Activated CD8-positive, alpha-beta T cell treated with anti-CD3 and anti-CD28 coated beads for 36 hours (primary cell): Measurements from ENCODE around the gene TMEM98. TPM values are rescaled to one million over a fixed set of nuclear protein-coding genes. Genes with fewer than 3 reads are reported as not detected.
"Not testable (repeated sequence)": the region's sequence is repeated elsewhere in the genome, so short reads cannot be mapped to it uniquely, and the experiment has no call there.

ENCODE experiments used
- ATAC-seq: fragments of 200-7000 bp; cut with Tn5 transposase; one replicate; pipeline ENCODE4 v1.10.0; 2021; ENCODE audit warnings: mild to moderate bottlenecking, moderate library complexity
- CTCF ChIA-PET: fragments of 350-600 bp; sonication (Branson Sonifier 250); formaldehyde crosslinking; loops from one replicate; lab custom pipeline; 2021; ENCODE audit warnings: antibody characterized with exemption; lab: Charles Lee
- POLR2A ChIA-PET: fragments of 350-600 bp; sonication (Branson Sonifier 250); formaldehyde crosslinking; loops from one replicate; lab custom pipeline; 2021; ENCODE audit warnings: antibody characterized with exemption; lab: Charles Lee
- DNase-seq: peaks from one replicate; pipeline ENCODE4 v3.0.0-alpha.2; 2020
- H3K27ac Mint-ChIP-seq: one replicate; pipeline ENCODE4 v1.8.0; 2021; ENCODE audit warnings: mild to moderate bottlenecking, mixed read lengths
- H3K27me3 Mint-ChIP-seq: one replicate; pipeline ENCODE4 v1.8.0; 2021; ENCODE audit warnings: mixed read lengths
- H3K36me3 Mint-ChIP-seq: one replicate; pipeline ENCODE4 v1.8.0; 2021; ENCODE audit warnings: low read depth, mixed read lengths
- H3K4me1 Mint-ChIP-seq: one replicate; pipeline ENCODE4 v1.8.0; 2021; ENCODE audit warnings: low read depth, mixed read lengths
- H3K4me3 Mint-ChIP-seq: one replicate; pipeline ENCODE4 v1.8.0; 2021; ENCODE audit warnings: mild to moderate bottlenecking, moderate library complexity, mixed read lengths
- H3K9me3 Mint-ChIP-seq: one replicate; pipeline ENCODE4 v1.8.0; 2021; ENCODE audit warnings: mixed read lengths
- intact Hi-C: fragments of 100-400 bp; cut with micrococcal nuclease; formaldehyde crosslinking; loops from one replicate; pipeline ENCODE4 v1.10.0; 2022
- total RNA-seq, 2 experiments: library from RNA; stranded (reverse); gene quantifications; one replicate each; pipeline ENCODE4 v1.2.3, GENCODE V29; 2021
- TF ChIP-seq, protein P1 (sequence below): fragments of 200-600 bp; IDR thresholded peaks from one replicate; pipeline ENCODE4 v1.8.0; 2022; ENCODE audit warnings: antibody characterized with exemption, mild to moderate bottlenecking

The TMEM98 gene
- total RNA-seq, 2 experiments from 2014 or later: not detected

DNA sequence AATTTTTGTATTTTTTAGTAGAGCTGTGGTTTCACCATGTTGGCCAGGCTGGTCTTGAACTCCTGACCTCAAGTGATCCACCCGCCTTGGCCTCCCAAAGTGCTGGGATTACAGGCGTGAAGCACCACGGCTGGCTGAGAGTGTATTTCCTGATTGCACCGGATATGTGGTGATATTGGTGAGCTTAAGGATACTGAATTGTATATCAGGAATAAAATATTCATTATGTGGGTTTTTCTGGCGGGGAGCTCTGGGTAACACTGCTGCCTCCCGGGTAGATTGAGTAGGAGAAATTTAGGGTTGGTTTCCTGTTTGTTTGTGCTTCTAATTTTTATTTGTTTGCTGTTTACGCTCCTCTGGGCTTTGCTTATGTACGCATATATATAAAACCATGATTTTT is 7.7 kb upstream of the TMEM98 start:
- Mint-ChIP-seq H3K27ac (no peak overlapping the region), H3K4me1 (peaks cover 14% of the 10 kb centered on the region), H3K27me3 (peaks cover 2% of the 10 kb centered on the region), H3K36me3 (no peaks in the 10 kb centered on the region), H3K9me3 (no peaks in the 10 kb centered on the region), H3K4me3 (no peak overlapping the region)
- CTCF ChIA-PET: interaction anchor here (0.8 to 1.9 kb wide), 3 partner anchors 10 to 21 kb away, joined by 3 to 12 read pairs (median 4); no protein-coding TSS in a partner anchor
- intact Hi-C loops: no loop called here
- TF ChIP-seq, protein P1, sequence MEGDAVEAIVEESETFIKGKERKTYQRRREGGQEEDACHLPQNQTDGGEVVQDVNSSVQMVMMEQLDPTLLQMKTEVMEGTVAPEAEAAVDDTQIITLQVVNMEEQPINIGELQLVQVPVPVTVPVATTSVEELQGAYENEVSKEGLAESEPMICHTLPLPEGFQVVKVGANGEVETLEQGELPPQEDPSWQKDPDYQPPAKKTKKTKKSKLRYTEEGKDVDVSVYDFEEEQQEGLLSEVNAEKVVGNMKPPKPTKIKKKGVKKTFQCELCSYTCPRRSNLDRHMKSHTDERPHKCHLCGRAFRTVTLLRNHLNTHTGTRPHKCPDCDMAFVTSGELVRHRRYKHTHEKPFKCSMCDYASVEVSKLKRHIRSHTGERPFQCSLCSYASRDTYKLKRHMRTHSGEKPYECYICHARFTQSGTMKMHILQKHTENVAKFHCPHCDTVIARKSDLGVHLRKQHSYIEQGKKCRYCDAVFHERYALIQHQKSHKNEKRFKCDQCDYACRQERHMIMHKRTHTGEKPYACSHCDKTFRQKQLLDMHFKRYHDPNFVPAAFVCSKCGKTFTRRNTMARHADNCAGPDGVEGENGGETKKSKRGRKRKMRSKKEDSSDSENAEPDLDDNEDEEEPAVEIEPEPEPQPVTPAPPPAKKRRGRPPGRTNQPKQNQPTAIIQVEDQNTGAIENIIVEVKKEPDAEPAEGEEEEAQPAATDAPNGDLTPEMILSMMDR: no peak
- ATAC-seq: no peak
- no peak for DNase-seq
- POLR2A ChIA-PET: interaction anchor here (0.6 kb wide), 1 partner anchor 74 kb away, joined by 4 read pairs; no protein-coding TSS in a partner anchor

DNA sequence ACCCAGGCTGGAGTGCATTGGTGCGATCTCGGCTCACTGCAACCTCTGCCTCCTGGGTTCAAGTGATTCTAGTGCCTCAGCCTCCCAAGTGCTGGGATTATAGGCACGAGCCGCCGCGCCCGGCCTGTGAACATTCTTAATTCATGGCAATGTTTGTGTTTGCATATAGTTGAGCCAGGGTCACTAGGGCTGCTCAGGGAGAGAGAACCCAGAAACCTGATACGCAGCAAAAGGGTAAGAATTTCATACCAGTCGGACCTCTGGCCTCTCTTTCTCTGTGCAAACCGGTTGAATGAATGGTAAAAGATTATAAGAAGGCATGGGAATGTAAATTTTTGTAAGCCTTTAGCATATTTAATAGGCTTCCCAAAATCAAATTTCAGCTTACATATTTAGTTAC is 6.9 kb upstream of the TMEM98 start:
- H3K4me1 Mint-ChIP-seq: peaks cover 12% of the 10 kb centered on the region
- TF ChIP-seq, protein P1: no peak
- H3K27me3 Mint-ChIP-seq: peaks cover 7% of the 10 kb centered on the region
- no peak overlapping the region for H3K27ac Mint-ChIP-seq
- H3K9me3 Mint-ChIP-seq: no peaks in the 10 kb centered on the region
- DNase-seq (no peak), ATAC-seq (no peak)
- intact Hi-C loops: no loop called here
- ChIA-PET CTCF (interaction anchor here (1.9 kb wide), 1 partner anchor 16 kb away, joined by 12 read pairs; no protein-coding TSS in a partner anchor), POLR2A (interaction anchor here (0.5 to 0.6 kb wide), 2 partner anchors 63 to 75 kb away, joined by 3 to 4 read pairs; no protein-coding TSS in a partner anchor)
- H3K4me3 Mint-ChIP-seq: no peak overlapping the region
- H3K36me3 Mint-ChIP-seq: no peaks in the 10 kb centered on the region

DNA sequence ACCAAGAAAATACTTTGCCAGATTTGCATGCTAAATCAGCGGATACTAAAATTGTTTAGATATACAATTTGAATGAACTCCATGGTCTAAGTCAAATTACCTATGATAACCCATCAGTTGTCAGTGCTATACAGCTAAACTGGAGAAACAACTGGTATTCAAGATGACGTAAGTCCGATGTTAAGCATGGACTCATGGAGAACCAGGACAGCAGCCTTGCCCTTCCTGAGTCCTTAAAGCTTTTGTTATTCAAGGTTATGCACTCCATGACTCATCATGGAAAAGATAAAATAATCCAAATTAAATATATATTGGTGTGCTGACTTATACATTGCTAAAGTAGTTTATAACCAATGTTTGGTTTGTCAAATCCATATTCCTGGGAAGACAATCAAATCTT is 4.0 kb upstream of the TMEM98 start:
- intact Hi-C loops, H3K4me1 Mint-ChIP-seq, H3K27ac Mint-ChIP-seq, ATAC-seq, CTCF ChIA-PET, H3K36me3 Mint-ChIP-seq, POLR2A ChIA-PET, H3K9me3 Mint-ChIP-seq, H3K4me3 Mint-ChIP-seq, DNase-seq: not testable (repeated sequence)
- peaks cover 21% of the 10 kb centered on the region for H3K27me3 Mint-ChIP-seq

DNA sequence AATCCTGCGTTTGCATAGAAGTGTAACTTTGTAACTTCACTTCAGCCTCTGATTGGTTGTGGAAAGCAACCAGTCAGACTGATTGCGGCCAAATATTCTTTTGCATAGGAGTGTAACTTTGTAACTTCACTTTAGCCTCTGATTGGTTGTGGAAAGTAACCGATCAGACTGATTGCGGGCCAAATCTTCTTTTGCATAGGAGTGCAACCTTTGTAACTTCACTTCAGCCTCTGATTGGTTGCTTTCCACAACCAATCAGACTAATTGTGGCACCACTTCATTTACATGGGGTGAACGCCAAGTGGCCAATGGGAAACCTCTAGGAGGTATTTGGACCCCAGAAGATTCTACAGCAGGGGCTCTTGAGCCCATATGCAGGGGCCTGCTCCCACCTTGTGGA is 1.8 kb upstream of the TMEM98 start:
- no peaks in the 10 kb centered on the region for H3K36me3 Mint-ChIP-seq
- TF ChIP-seq, protein P1: no peak
- peaks cover 4% of the 10 kb centered on the region for H3K4me1 Mint-ChIP-seq
- intact Hi-C loops: no loop called here
- no peak overlapping the region for H3K27ac Mint-ChIP-seq
- DNase-seq (no peak), ATAC-seq (no peak)
- H3K27me3 Mint-ChIP-seq: peaks cover 28% of the 10 kb centered on the region
- H3K9me3 Mint-ChIP-seq: no peaks in the 10 kb centered on the region
- H3K4me3 Mint-ChIP-seq: no peak overlapping the region
- ChIA-PET CTCF (interaction anchor here (0.9 kb wide), 1 partner anchor 10 kb away, joined by 3 read pairs; no protein-coding TSS in a partner anchor), POLR2A (no interaction called here)

DNA sequence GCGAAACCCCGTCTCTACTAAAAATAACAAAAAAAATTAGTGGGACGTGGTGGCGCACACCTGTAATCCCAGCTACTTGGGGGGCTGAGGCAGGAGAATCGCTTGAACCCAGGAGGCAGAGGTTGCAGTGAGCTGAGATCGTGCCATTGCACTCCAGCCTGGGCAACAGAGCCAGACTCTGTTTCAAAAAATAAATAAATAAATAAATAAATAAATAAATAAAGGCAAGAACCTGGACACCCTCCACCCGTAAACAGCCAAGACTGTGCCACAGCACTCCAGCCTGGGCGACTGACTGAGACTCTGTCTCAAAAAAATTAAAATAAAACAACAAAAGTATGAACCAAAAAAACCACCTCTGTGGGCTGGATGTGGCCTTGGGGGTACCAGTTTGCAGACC is 1.2 kb upstream of the TMEM98 start:
- H3K9me3 Mint-ChIP-seq, H3K36me3 Mint-ChIP-seq, H3K27ac Mint-ChIP-seq, intact Hi-C loops, H3K4me1 Mint-ChIP-seq, DNase-seq, H3K4me3 Mint-ChIP-seq, ATAC-seq: not testable (repeated sequence)
- H3K27me3 Mint-ChIP-seq: peaks cover 30% of the 10 kb centered on the region
- POLR2A ChIA-PET: interaction anchor here (1.3 kb wide), 1 partner anchor 10 kb away, joined by 3 read pairs; no protein-coding TSS in a partner anchor
- CTCF ChIA-PET: interaction anchor here (3.6 kb wide), 1 partner anchor 50 kb away, joined by 15 read pairs; the partner anchor contains the start of gene MYO1D

DNA sequence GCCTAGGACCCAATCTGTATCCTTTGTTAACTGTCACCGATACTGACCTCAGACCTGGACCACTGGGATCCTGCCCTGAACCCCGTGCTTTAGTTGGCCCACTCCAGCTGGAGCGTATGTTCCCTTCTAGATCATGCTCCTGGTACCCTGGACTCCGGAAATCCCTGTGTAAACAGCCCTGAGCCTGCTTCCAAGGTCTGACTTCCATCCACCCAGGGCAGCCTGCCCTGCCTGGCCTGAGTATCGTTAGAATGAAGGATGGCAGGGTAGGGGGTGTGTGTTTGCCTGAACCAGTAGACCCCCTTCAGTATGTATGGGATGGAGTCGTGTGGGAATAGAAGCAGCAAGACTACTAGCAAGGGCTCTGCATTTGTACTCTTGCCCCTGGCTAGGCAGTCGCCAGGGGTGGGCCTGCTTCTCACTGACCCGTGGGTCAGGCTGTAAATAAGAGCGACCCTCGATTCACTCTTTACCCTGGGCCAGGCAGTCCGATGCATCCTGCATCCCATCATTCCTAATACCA is 691 bp upstream of the TMEM98 start:
- H3K9me3 Mint-ChIP-seq: no peaks in the 10 kb centered on the region
- no peak for ATAC-seq
- H3K27ac Mint-ChIP-seq: no peak overlapping the region
- ChIA-PET CTCF (interaction anchor here (1.1 to 3.6 kb wide), 3 partner anchors 45 to 145 kb away, joined by 3 to 15 read pairs (median 12); partner anchors contain the start of gene MYO1D), POLR2A (interaction anchor here (1.3 kb wide), 1 partner anchor 9 kb away, joined by 3 read pairs; no protein-coding TSS in a partner anchor)
- intact Hi-C loops: no loop called here
- H3K4me1 Mint-ChIP-seq: peaks cover 4% of the 10 kb centered on the region
- H3K36me3 Mint-ChIP-seq: no peaks in the 10 kb centered on the region
- peak overlapping the region; percentile 46 for H3K4me3 Mint-ChIP-seq
- TF ChIP-seq, protein P1: no peak
- H3K27me3 Mint-ChIP-seq: peaks cover 31% of the 10 kb centered on the region
- no peak for DNase-seq
